Stimulated activated effector memory CD8-positive, alpha-beta T cell treated with anti-CD3 and anti-CD28 coated beads, Interleukin-12 subunit alpha, Interleukin-12 subunit beta, amount 100 ng/mL, for 72 hours (primary cell): ENCODE data around the gene VWA3B.
"Not testable (repeated sequence)": the region's sequence is repeated elsewhere in the genome, so short reads cannot be mapped to it uniquely, and the experiment has no call there.

Experiments used
- ATAC-seq: fragments of 150-1000 bp; cut with Tn5 transposase; 2 replicates; pipeline ENCODE4 v1.10.0; 2021
- DNase-seq, 2 donors: peaks; one replicate each; pipeline ENCODE4 v3.0.0; 2021 to 2022; ENCODE audit warnings: low spot score in 2 of 2
- H3K27ac Mint-ChIP-seq: one replicate; pipeline ENCODE4 v1.8.0; 2022; ENCODE audit warnings: mild to moderate bottlenecking, mixed read lengths
- H3K36me3 Mint-ChIP-seq: one replicate; pipeline ENCODE4 v1.8.0; 2022; ENCODE audit warnings: mild to moderate bottlenecking, mixed read lengths
- H3K4me1 Mint-ChIP-seq: one replicate; pipeline ENCODE4 v1.8.0; 2022; ENCODE audit warnings: mixed read lengths
- H3K4me3 Mint-ChIP-seq: one replicate; pipeline ENCODE4 v1.8.0; 2022; ENCODE audit warnings: mild to moderate bottlenecking, mixed read lengths
- H3K9me3 Mint-ChIP-seq: one replicate; pipeline ENCODE4 v1.8.0; 2022; ENCODE audit warnings: mixed read lengths

VWA3B gene

DNA sequence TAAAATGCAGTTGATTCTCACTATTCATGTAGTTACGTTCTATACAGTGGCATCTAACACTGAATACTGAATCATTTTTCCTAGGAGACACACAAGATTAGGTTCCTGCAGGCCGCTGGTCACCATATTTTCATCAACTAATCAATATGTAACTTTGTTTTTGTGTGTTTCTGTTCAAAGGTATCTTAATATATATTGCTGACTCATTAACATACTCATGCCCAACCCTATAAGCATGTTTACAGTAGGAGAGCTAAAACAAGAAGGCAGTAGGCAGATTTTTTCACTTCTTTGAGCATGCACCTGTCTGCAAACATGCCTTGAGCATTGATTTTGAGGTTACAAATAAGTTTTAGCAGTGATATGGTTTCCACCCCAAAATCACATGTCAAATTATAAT lies 229.0 kb downstream of the VWA3B start:
- Mint-ChIP-seq H3K36me3 (no peaks in the 10 kb centered on the region), H3K4me1 (no peaks in the 10 kb centered on the region), H3K27ac (no peak overlapping the region), H3K9me3 (peaks cover 10% of the 10 kb centered on the region), H3K4me3 (no peak overlapping the region)
- no peak for ATAC-seq
- no peak for DNase-seq

DNA sequence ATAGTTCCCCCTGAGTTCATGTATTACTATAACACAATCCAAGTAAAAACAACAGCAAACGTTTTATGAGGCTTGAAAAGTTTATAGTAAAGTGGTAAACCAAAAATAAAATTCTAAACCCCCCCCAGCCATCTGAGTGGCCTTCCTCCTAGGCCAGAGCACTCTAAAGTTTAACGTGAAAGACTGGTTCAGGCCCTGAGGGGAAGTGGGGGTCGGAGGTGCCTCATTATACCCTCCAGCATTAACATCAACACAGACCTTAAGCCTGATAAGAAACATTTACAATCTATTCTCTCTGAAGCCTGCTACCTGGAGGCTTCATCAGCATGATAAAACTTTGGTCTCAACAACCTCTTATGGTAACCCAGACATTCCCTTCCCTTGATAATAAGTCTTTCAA lies 230.2 kb downstream of the VWA3B start:
- H3K27ac Mint-ChIP-seq: no peak overlapping the region
- H3K9me3 Mint-ChIP-seq: peaks cover 10% of the 10 kb centered on the region
- ATAC-seq (no peak), DNase-seq (no peak)
- no peaks in the 10 kb centered on the region for H3K36me3 Mint-ChIP-seq
- H3K4me3 Mint-ChIP-seq: no peak overlapping the region
- no peaks in the 10 kb centered on the region for H3K4me1 Mint-ChIP-seq

DNA sequence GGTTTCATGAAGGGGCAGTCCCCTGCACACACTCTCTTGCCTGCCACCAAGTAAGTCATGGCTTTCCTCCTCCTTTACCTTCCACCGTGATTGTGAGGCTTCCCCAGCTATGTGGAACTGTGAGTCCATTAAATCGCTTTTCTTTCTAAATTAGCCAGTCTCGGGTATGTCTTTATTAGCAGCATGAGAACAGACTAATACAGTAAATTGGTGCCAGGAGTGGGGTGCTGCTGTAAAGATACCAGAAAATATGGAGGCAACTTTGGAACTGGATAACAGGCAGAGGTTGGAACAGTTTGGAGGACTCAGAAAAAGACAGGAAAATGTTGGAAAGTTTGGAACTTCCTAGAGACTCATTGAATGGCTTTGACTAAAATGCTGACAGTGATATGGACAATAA lies 233.2 kb downstream of the VWA3B start:
- not testable (repeated sequence) for H3K27ac Mint-ChIP-seq, DNase-seq, ATAC-seq, H3K4me3 Mint-ChIP-seq, H3K4me1 Mint-ChIP-seq, H3K36me3 Mint-ChIP-seq
- peaks cover 17% of the 10 kb centered on the region for H3K9me3 Mint-ChIP-seq

DNA sequence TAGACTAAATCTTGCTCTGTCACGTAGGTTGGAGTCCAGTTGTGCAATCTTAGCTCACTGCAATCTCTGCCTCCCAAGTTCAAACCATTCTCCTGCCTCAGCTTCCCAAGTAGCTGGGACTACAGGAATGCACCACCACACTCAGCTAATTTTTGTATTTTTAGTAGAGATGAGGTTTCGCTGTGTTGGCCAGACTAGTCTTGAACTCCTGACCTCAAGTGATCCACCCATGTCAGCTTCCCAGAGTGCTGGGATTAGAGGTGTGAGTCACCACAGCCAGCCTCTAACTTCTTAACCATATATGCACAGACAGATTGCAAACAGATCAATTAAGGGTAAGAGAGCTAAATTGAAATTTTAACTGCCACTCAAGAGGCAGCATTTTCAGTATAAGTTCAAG lies 237.2 kb downstream of the VWA3B start:
- Mint-ChIP-seq H3K4me1 (no peaks in the 10 kb centered on the region), H3K9me3 (peaks cover 14% of the 10 kb centered on the region), H3K27ac (no peak overlapping the region), H3K36me3 (no peaks in the 10 kb centered on the region), H3K4me3 (no peak overlapping the region)
- no peak for ATAC-seq
- DNase-seq: no peak

DNA sequence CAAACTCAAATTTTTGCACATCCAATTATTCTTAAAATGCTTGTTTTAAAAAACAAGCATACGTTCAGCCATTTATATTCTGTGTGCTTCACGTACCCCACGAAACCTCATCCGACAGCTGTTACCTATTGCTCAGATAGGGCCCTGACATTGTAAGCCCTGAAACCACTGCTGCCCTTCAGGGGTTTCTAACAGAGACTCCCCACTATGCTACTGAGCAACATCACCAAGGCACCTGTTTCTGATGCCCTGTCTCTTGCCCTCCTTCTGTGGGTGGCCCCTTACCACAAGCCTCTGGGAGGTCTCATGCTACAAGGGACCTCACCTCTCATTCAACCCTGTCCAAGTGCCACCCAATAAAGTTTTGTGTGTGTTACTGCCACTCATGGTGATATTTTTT lies 240.8 kb downstream of the VWA3B start:
- no peak overlapping the region for H3K27ac Mint-ChIP-seq
- peaks cover 7% of the 10 kb centered on the region for H3K9me3 Mint-ChIP-seq
- no peaks in the 10 kb centered on the region for H3K4me1 Mint-ChIP-seq
- H3K36me3 Mint-ChIP-seq: no peaks in the 10 kb centered on the region
- DNase-seq (no peak), ATAC-seq (no peak)
- no peak overlapping the region for H3K4me3 Mint-ChIP-seq

DNA sequence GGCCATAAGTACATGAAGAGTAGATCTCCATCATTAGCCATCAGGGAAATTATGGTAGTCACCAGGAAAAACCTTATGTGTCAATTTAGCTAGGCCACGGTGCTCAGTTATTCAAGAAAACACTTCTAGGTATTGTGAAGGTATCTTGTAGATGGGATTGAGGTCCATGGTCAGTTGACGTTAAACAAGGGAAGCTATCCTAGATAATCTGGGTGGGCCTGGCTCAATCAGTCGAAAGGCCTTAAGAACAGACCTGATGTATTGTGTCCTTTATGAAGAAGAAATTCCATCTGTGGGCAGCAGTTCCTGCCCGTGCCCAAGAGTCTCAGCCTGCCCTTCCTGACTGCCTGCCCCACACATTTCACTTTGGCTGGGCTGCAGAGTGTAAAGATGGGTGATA lies 242.6 kb downstream of the VWA3B start:
- Mint-ChIP-seq H3K36me3 (no peaks in the 10 kb centered on the region), H3K9me3 (no peaks in the 10 kb centered on the region), H3K4me3 (no peak overlapping the region), H3K27ac (no peak overlapping the region), H3K4me1 (no peaks in the 10 kb centered on the region)
- ATAC-seq (no peak), DNase-seq (no peak)

DNA sequence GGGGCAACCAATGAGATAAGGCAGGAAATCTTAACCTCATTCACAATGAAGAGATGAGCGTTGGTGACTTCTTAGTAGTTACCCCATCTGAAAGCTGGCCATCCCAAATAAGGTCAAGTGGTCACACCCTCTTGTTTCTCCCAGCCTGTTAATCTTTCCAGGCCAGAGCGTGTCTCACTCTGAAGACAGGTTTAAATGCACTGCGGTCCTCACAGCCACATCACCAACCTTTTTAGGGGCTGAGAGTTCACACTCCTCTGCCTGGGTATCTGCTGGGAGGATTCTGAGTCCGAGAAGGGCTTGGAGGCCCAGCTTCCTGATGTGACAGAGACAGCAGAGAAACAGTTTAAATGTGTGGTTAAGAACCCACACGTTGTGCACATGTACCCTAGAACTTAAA lies 246.0 kb downstream of the VWA3B start:
- no peak overlapping the region for H3K27ac Mint-ChIP-seq
- DNase-seq (no peak), ATAC-seq (no peak)
- no peak overlapping the region for H3K4me3 Mint-ChIP-seq
- H3K9me3 Mint-ChIP-seq: no peaks in the 10 kb centered on the region
- H3K36me3 Mint-ChIP-seq: no peaks in the 10 kb centered on the region
- H3K4me1 Mint-ChIP-seq: no peaks in the 10 kb centered on the region

DNA sequence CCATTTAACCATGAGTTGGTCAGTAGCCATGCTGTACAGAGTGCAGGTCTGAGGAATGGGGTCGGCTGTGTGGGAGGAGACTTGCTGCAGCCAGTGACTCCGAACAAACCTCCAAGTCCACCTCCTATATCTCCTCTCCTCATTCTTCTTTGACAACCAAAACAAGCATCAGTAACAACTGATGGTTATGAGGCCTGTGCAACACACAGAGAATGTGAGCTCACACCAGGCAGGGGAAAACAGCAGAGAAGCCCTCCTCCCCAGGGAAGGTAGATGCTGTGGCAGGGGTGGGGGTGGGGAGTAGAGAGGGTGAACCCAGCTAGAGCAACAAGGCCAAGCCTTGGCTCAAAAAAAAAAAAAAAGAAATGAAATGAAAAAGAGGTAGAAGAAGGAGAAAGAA lies 247.0 kb downstream of the VWA3B start:
- no peaks in the 10 kb centered on the region for H3K4me1 Mint-ChIP-seq
- DNase-seq: no peak
- H3K4me3 Mint-ChIP-seq: no peak overlapping the region

DNA sequence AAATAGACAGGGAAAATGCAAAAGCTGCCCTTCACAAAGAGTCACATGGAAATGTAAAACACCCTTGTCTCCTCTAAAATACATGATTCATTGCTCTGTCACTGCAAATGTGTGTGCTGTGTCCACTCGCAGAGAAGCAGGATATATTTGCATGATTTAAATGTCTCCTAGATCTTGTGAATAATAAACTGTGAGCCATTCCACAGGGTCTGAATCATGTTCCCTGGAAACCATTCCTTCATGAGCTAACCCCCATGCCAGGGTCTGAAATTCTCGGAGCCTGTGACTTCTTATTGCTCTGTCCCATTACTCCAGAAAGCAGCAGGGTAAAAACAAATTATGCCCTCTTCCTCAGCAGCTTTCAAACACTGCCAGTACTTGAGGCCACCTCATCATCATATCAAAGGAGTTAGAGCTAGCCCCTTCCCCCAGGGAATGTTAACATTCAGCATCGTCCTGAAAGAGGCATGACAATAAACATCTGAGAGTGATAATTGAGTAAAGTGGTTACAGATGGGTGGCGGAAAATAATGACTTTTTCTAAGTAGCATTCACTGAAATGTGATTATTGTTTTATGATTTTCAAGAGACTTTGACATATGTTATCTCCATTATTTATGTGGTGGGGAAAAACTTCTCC lies 247.6 kb downstream of the VWA3B start:
- H3K4me3 Mint-ChIP-seq: no peak overlapping the region
- H3K9me3 Mint-ChIP-seq: no peaks in the 10 kb centered on the region
- no peak for ATAC-seq
- no peaks in the 10 kb centered on the region for H3K4me1 Mint-ChIP-seq
- H3K36me3 Mint-ChIP-seq: no peaks in the 10 kb centered on the region
- no peak overlapping the region for H3K27ac Mint-ChIP-seq
- no peak for DNase-seq

More for the DNA sequence above, 247.0 kb downstream of the VWA3B start:
- ATAC-seq: no peak
- Mint-ChIP-seq H3K36me3 (no peaks in the 10 kb centered on the region), H3K9me3 (no peaks in the 10 kb centered on the region), H3K27ac (no peak overlapping the region)

DNA sequence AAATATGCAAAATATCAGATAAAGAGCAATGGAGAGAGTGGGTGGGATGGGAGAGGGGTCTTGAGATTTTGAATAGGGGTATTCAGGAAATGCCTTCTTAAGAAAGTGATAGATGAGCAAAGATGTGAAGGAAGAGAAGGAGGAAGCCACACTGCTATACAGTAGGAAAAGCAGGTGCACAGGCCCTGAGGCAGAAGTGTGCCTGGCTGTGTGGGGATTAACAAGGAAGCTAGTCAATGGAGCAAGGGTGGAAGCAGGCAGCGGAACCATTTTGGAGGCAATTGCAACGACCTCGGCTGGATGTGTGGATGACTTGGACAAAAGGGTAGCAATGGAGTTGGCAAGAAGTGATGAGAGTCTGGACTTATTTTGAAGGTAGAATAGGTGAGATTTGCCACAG lies 248.3 kb downstream of the VWA3B start:
- no peak for DNase-seq
- H3K4me3 Mint-ChIP-seq: no peak overlapping the region
- no peak overlapping the region for H3K27ac Mint-ChIP-seq
- H3K4me1 Mint-ChIP-seq: no peaks in the 10 kb centered on the region
- ATAC-seq: no peak
- no peaks in the 10 kb centered on the region for H3K36me3 Mint-ChIP-seq
- H3K9me3 Mint-ChIP-seq: no peaks in the 10 kb centered on the region

DNA sequence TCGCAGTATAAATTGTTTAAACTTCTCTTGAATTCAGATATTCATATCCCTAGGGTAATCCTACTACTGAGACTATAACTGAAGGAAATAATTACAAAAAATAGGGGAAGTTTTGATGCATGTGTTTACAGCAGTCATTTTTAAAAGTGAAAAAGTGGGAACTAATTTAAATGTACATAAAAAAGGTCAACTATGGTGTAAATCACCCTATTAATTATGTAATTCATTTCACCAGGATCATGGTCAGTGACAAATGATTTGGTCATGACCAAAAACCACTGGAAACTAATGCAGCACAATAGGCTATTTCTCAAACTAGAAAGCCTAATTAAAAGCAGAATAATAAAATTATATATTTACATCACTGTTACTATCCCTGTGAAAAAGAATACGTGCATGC lies 254.3 kb downstream of the VWA3B start:
- Mint-ChIP-seq H3K36me3 (no peaks in the 10 kb centered on the region), H3K9me3 (no peaks in the 10 kb centered on the region), H3K27ac (no peak overlapping the region), H3K4me1 (no peaks in the 10 kb centered on the region), H3K4me3 (no peak overlapping the region)
- no peak for DNase-seq
- no peak for ATAC-seq

DNA sequence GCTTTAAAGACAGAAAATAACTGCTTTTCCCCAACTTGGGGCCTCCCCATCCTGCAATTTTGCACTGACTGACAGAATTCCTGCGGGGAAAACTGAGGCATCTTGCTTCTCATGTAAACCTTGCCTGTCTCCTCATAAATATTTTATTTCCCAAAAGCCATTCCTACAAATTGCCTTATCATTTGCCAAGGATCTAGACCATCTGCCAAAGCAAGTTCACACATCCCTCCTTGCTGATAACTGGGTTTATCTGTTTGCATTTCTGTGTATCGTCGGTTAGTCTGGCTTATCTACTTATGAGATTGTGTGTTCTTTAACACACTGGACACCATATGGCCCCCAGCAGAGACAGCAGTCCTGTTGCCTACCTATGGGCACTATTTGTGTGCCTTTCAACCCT lies 256.3 kb downstream of the VWA3B start:
- H3K4me3 Mint-ChIP-seq: no peak overlapping the region
- no peak for ATAC-seq
- DNase-seq: peak in 1 of 2 donors; percentile 13
- no peak overlapping the region for H3K27ac Mint-ChIP-seq
- H3K4me1 Mint-ChIP-seq: peaks cover 7% of the 10 kb centered on the region
- H3K9me3 Mint-ChIP-seq: no peaks in the 10 kb centered on the region
- no peaks in the 10 kb centered on the region for H3K36me3 Mint-ChIP-seq

DNA sequence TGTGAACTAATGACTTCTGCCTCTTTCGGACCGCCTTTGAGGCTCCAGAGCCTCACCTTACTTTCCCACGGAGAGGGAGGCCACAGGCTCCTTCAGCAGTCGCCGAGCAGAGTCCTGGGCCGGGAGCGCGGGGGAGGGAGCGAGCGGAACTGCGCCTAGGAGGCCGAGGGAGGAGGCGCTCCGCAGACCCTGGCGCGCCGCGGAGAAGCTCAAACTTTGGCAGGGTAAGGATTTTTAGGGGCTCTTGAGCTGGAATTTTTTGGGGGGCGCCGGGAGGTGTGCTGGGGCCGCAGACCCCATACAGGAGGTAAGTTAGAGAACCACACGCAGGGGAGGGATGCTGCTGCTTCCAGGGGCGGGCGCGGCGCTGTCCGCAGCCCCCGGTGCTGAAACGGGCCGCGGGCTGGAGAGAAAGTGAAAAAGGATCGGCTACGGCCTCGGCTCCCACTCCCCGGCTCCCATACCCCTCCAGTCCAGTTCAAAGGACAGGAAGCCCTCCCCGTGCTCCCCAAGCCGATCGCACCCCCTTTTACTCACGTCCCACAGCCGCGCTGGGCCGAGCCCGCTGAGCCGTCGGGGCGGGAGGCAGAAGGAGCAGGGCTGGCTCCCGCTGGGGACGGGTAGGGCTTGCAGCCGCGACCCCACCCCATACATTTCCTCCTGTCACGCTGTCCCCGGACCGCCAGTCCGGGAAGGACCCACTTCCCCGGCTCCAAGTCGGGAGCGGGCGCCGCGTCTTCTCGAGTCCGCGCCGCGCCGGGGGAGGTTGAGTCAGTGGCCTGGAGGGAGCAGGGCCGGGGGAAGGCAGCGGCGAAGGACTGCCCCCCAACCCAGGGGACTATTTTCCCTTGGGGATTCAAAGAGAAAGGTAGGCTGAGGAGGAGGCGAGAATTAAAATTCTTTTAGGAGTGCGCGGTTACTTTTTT lies 259.6 kb downstream of the VWA3B start, which contains the start of gene CNGA3:
Gene CNGA3 (plus strand): TSS at position 146 of the 926 bp plus-strand sequence. CDS start 23,520 bp downstream, outside the sequence.
- peak within 1 kb of the TSS; percentile 31 for H3K4me3 Mint-ChIP-seq

DNA sequence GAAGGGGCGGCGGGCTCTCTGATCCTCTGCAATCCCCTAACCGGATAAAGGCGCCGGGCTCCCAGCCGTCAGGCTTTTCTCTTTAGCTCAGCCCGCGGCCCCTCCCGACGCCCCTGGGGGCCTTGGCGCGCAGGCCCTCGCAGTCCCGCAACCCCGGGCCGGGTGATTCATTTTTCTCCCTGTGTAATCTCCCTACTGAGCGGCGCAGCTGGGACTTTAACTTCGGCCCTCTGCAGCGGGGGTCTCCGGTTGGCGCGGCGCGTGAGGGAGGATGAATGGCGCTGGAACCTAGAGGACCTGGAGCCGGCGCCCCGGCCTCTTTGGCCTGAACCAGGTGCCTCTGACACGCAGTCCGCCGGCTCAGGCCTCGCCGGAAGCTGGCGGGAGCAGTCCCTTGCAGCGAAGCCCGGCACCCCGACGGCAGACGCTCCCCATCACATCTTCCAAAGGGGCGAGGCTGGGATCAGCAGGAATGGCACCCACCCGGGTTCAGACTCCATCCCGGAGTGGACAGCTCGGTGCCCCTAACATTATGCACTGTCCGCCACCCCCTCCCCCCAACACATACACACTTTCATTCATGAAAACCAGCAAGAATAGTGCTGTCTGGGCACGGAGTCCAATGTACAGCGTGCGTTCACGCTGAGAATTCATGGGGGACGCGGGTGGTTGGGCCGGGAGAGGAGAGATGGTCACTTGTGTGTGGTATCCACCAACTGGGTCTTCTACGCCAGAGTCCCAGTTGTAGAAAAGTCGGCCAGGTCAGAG lies 260.5 kb downstream of the VWA3B start:
- no peak for ATAC-seq

More for the DNA sequence above, 259.6 kb downstream of the VWA3B start, which contains the start of gene CNGA3:
- Mint-ChIP-seq H3K27ac (no peak within 1 kb of the TSS), H3K9me3 (no peaks in the 10 kb centered on the region), H3K4me1 (peaks cover 7% of the 10 kb centered on the region), H3K36me3 (no peaks in the 10 kb centered on the region)
- peak in 1 of 2 donors; percentile 52 for DNase-seq
- ATAC-seq: no peak

DNA sequence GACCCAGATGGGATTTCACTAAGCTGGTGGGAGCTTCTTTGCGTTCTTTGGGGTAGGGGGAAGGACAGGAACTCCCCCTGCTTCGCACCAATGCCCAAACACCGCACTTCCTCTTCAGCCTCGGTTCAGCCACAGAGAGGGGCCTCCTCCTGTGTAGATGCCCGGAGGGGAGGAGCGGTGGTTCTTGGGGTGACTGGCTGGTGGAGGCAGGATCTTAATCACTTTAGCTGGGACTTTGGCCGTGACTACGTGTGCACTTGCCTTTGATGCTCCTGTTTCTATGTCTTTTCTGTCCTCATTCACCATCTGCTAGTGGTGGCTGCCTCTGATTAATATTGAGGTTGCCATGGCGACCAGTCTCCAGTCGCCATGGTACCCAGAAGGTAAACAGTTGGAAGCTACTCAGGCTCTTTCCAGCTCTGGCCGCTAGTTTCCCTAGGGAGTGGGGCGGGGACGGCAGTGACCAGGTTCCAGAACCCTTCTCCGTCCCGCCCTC lies 261.1 kb downstream of the VWA3B start:
- ATAC-seq (peak; percentile 37), DNase-seq (peak in 1 of 2 donors; percentile 41)
- H3K4me3 Mint-ChIP-seq: no peak overlapping the region
- H3K4me1 Mint-ChIP-seq: peaks cover 7% of the 10 kb centered on the region
- no peak overlapping the region for H3K27ac Mint-ChIP-seq
- H3K9me3 Mint-ChIP-seq: no peaks in the 10 kb centered on the region
- H3K36me3 Mint-ChIP-seq: no peaks in the 10 kb centered on the region

More for the DNA sequence above, 260.5 kb downstream of the VWA3B start:
- no peak overlapping the region for H3K4me3 Mint-ChIP-seq
- peaks cover 7% of the 10 kb centered on the region for H3K4me1 Mint-ChIP-seq
- H3K36me3 Mint-ChIP-seq: no peaks in the 10 kb centered on the region
- H3K9me3 Mint-ChIP-seq: no peaks in the 10 kb centered on the region
- no peak overlapping the region for H3K27ac Mint-ChIP-seq
- DNase-seq: peak in 1 of 2 donors; percentile 42
